ENCODE data around the gene GATB.

The GATB gene

GRCh38 chr4:151700566-151701316 lies 60.1 kb downstream of the GATB start:
- no peaks in the 10 kb centered on the region for H3K36me3 ChIP-seq (ENCODE audit: insufficient read depth)
- H3K9ac ChIP-seq, result no peak overlapping the region
- no peaks in the 10 kb centered on the region for H3K27me3 ChIP-seq (ENCODE audit: insufficient read depth, low read depth)
- no peak overlapping the region for H3K27ac ChIP-seq
- no peaks in the 10 kb centered on the region for H3K4me1 ChIP-seq (ENCODE audit: low read depth, poor library complexity, severe bottlenecking)
- no peak overlapping the region for H2AFZ ChIP-seq (ENCODE audit: low read depth)
- H3K79me2 ChIP-seq (ENCODE audit: insufficient read depth, low read depth), result no peaks in the 10 kb centered on the region
- TF ChIP-seq, protein P1, sequence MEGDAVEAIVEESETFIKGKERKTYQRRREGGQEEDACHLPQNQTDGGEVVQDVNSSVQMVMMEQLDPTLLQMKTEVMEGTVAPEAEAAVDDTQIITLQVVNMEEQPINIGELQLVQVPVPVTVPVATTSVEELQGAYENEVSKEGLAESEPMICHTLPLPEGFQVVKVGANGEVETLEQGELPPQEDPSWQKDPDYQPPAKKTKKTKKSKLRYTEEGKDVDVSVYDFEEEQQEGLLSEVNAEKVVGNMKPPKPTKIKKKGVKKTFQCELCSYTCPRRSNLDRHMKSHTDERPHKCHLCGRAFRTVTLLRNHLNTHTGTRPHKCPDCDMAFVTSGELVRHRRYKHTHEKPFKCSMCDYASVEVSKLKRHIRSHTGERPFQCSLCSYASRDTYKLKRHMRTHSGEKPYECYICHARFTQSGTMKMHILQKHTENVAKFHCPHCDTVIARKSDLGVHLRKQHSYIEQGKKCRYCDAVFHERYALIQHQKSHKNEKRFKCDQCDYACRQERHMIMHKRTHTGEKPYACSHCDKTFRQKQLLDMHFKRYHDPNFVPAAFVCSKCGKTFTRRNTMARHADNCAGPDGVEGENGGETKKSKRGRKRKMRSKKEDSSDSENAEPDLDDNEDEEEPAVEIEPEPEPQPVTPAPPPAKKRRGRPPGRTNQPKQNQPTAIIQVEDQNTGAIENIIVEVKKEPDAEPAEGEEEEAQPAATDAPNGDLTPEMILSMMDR (conservative IDR thresholded peaks at IDR 0.05; ENCODE audit: low read depth, low read length), result no peak
- H4K20me1 ChIP-seq (ENCODE audit: insufficient read depth), result no peaks in the 10 kb centered on the region
- H3K4me2 ChIP-seq, result no peak overlapping the region
- no peak overlapping the region for H3K4me3 ChIP-seq (IDR thresholded peaks at IDR 0.05; ENCODE audit: insufficient read depth, low read depth, low read length)

DNA sequence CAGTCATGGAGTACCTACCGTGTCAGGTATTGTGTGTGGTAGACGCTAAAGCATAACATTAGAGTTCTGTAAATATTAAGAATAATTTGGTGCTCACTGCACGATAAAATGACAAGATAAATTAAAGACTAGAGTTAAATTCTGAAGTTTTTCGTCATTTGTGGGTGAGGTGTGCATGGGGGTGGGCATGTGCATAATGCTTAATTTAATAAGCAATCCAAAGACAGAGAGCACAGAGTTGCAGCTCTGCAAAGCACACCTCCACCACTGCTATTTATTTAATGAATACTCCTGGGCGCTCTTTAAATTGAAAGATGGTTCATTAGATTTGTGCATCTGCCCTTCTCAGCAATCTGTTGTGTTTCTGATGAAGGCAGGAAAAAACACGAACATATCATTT lies 62.6 kb downstream of the GATB start:
- no peak overlapping the region for H3K4me3 ChIP-seq (IDR thresholded peaks at IDR 0.05; ENCODE audit: insufficient read depth, low read depth, low read length)
- no peak overlapping the region for H3K27ac ChIP-seq
- H3K4me1 ChIP-seq (ENCODE audit: low read depth, poor library complexity, severe bottlenecking), result no peaks in the 10 kb centered on the region
- H3K79me2 ChIP-seq (ENCODE audit: insufficient read depth, low read depth), result no peaks in the 10 kb centered on the region
- no peak overlapping the region for H3K9ac ChIP-seq
- no peak overlapping the region for H2AFZ ChIP-seq (ENCODE audit: low read depth)
- TF ChIP-seq, protein P1 (conservative IDR thresholded peaks at IDR 0.05; ENCODE audit: low read depth, low read length), result no peak
- H3K36me3 ChIP-seq (ENCODE audit: insufficient read depth), result no peaks in the 10 kb centered on the region
- H3K4me2 ChIP-seq, result no peak overlapping the region
- H3K27me3 ChIP-seq (ENCODE audit: insufficient read depth, low read depth), result no peaks in the 10 kb centered on the region
- H4K20me1 ChIP-seq (ENCODE audit: insufficient read depth), result no peaks in the 10 kb centered on the region

DNA sequence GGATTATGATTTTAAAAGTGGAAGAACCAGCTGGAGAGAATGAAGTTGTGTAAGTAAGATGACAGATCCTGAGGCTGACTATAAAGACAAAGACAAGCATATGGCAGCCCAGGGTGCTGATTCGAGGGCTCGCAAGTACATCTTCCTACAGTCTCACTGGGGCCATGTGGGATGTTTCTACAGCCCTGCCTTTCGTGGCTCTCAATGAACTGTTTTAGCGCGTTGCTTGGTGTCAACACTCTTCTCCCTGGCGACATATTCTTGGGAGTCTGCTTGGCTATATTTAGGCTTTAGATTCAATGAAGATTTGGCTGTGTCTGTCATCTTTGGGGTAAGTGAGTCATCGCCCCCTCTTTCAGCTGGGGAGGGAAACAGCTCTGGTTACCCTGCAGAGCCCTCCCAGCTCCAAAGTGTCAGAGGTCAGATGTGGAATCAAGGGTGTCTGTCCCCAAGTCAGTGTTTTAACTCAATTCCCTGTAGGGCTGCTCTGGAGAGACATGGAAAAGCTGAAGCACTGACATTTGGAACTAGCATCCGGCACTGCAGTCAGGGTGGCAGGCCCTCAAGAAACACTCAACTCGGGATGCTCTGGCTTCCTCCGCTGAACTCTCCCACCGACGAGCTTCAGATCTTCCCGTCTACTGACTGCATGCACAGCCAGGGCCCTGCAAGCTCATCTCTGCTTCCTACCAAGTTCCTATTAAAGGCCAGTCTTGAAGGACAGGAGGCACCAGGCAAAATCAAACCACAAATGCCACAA lies 65.7 kb downstream of the GATB start:
- TF ChIP-seq, protein P1 (conservative IDR thresholded peaks at IDR 0.05; ENCODE audit: low read depth, low read length), result no peak
- H3K27me3 ChIP-seq (ENCODE audit: insufficient read depth, low read depth), result no peaks in the 10 kb centered on the region
- no peaks in the 10 kb centered on the region for H3K79me2 ChIP-seq (ENCODE audit: insufficient read depth, low read depth)
- H4K20me1 ChIP-seq (ENCODE audit: insufficient read depth), result no peaks in the 10 kb centered on the region
- no peak overlapping the region for H3K4me3 ChIP-seq (IDR thresholded peaks at IDR 0.05; ENCODE audit: insufficient read depth, low read depth, low read length)
- peaks cover under 1% of the 10 kb centered on the region for H3K4me1 ChIP-seq (ENCODE audit: low read depth, poor library complexity, severe bottlenecking)
- H3K36me3 ChIP-seq (ENCODE audit: insufficient read depth), result no peaks in the 10 kb centered on the region
- H3K9ac ChIP-seq, result no peak overlapping the region
- H3K27ac ChIP-seq, result no peak overlapping the region
- H2AFZ ChIP-seq (ENCODE audit: low read depth), result no peak overlapping the region
- no peak overlapping the region for H3K4me2 ChIP-seq

- H3K79me2 ChIP-seq (ENCODE audit: insufficient read depth, low read depth), result no peaks in the 10 kb centered on the region
- H4K20me1 ChIP-seq (ENCODE audit: insufficient read depth), result no peaks in the 10 kb centered on the region
- no peaks in the 10 kb centered on the region for H3K27me3 ChIP-seq (ENCODE audit: insufficient read depth, low read depth)
- no peak overlapping the region for H3K4me3 ChIP-seq (IDR thresholded peaks at IDR 0.05; ENCODE audit: insufficient read depth, low read depth, low read length)
- TF ChIP-seq, protein P1 (conservative IDR thresholded peaks at IDR 0.05; ENCODE audit: low read depth, low read length), result no peak
- H3K4me1 ChIP-seq (ENCODE audit: low read depth, poor library complexity, severe bottlenecking), result peaks cover 21% of the 10 kb centered on the region
- H3K4me2 ChIP-seq, result no peak overlapping the region
- no peak overlapping the region for H3K27ac ChIP-seq
- no peak overlapping the region for H2AFZ ChIP-seq (ENCODE audit: low read depth)
- no peaks in the 10 kb centered on the region for H3K36me3 ChIP-seq (ENCODE audit: insufficient read depth)
- H3K9ac ChIP-seq, result no peak overlapping the region
These were observed 67.8 kb downstream of the GATB start for GRCh38 chr4:151692821-151693673.

Data from KMS-11 (cell line).